ENCODE data around the gene ACOX2. TPM values are rescaled to one million over a fixed set of nuclear protein-coding genes. Genes with fewer than 3 reads are reported as not detected.

The ACOX2 gene
- total and polyA plus RNA-seq, 2 of the 8 experiments (the other 6 are each of a cell fraction or from before 2014, with no cell fraction given), result 3.2 to 9.2 TPM

GRCh38 chr3:58474348-58474911 is 62.6 kb downstream of the ACOX2 start:
- FAIRE-seq (no peak), DNase-seq (ENCODE audit: low read depth in 1 of 2, low spot score in 2 of 2) (no peak)
- Histone ChIP-seq H4K91ac (replicated peaks; ENCODE audit: insufficient read length, low read length) (no peak overlapping the region), H3K14ac (ENCODE audit: insufficient read length) (no peak overlapping the region), H2AFZ (ENCODE audit: low read length) (no peak overlapping the region), H3K4me3 (ENCODE audit: extremely low read depth in 1 of 4, insufficient read depth in 2 of 4, low read depth in 3 of 4, low read length in 4 of 4) (no peak overlapping the region), H4K5ac (ENCODE audit: insufficient read length, low read depth, low read length) (no peak overlapping the region), H2BK120ac (replicated peaks; ENCODE audit: low read depth, low read length) (no peak overlapping the region), H3K36me3 (ENCODE audit: control insufficient read depth in 2 of 4, insufficient read depth in 4 of 4, low read length in 3 of 4) (no peaks in the 10 kb centered on the region), H4K20me1 (replicated peaks in 1 of 2; ENCODE audit: control insufficient read depth in 1 of 2, insufficient read depth in 2 of 2, low read length in 2 of 2) (no peaks in the 10 kb centered on the region), H3K18ac (ENCODE audit: extremely low read depth, low read length) (no peak overlapping the region), H3K9ac (replicated peaks in 1 of 4; ENCODE audit: extremely low read depth in 1 of 4, low read depth in 3 of 4, low read length in 3 of 4) (no peak overlapping the region), H3K9me3 (ENCODE audit: insufficient read depth in 2 of 2, low read depth in 1 of 2, low read length in 1 of 2) (no peaks in the 10 kb centered on the region), H2AK5ac (ENCODE audit: low read depth, low read length) (no peak overlapping the region), H3K4me1 (replicated peaks in 1 of 4; ENCODE audit: control insufficient read depth in 3 of 4, insufficient read depth in 4 of 4, low read length in 3 of 4) (peaks cover 0 to 7% (median 4%) of the 10 kb centered on the region in 4 experiments; a peak in 4 of 7 replicates), H3K79me2 (ENCODE audit: control insufficient read depth in 1 of 2, insufficient read depth in 2 of 2, low read length in 2 of 2) (no peaks in the 10 kb centered on the region), H2BK15ac (ENCODE audit: low read length) (no peak overlapping the region), H2BK5ac (ENCODE audit: low read depth, low read length) (no peak overlapping the region), H3K27ac (ENCODE audit: low read depth, low read length) (no peak overlapping the region), H3K56ac (replicated peaks; ENCODE audit: insufficient read length, low read depth, low read length) (no peak overlapping the region), H3K23me2 (ENCODE audit: low read depth, low read length) (no peaks in the 10 kb centered on the region), H3K27me3 (replicated peaks in 1 of 4; ENCODE audit: control insufficient read depth in 3 of 4, extremely low read depth in 1 of 4, insufficient read depth in 3 of 4, low read length in 3 of 4) (no peaks in the 10 kb centered on the region), H3K23ac (ENCODE audit: insufficient read length) (no peak overlapping the region), H3K4me2 (ENCODE audit: insufficient read depth in 1 of 2, low read depth in 2 of 2, low read length in 2 of 2) (no peak overlapping the region), H3K79me1 (ENCODE audit: low read depth, low read length) (no peaks in the 10 kb centered on the region), H3K4ac (replicated peaks; ENCODE audit: insufficient read length, low read depth, low read length) (no peak overlapping the region), H2BK20ac (ENCODE audit: low read length) (no peak overlapping the region), H4K8ac (ENCODE audit: extremely low read depth, insufficient read depth, low read length) (no peak overlapping the region; the same call in 1 of the 2 replicates), H2BK12ac (ENCODE audit: low read depth, low read length) (no peak overlapping the region)
- 82% methylated on average over 1 of the region's 1 CpG; no CpG with 5 or more reads in 1 of the 2 experiments for WGBS, 2 experiments (ENCODE audit: extremely low coverage in 1 of 2, insufficient coverage in 1 of 2, insufficient read length in 1 of 2, insufficient replicate concordance in 2 of 2, low coverage in 1 of 2, low lambda C conversion rate in 2 of 2, missing lambda C conversion rate in 1 of 2)
- CTCF ChIA-PET (ENCODE audit: partially characterized antibody), result interaction anchor here (0.6 to 2.0 kb wide), 6 partner anchors 8 to 118 kb away, joined by 3 to 7 read pairs (median 4); no protein-coding TSS in a partner anchor
- POLR2A ChIA-PET (ENCODE audit: partially characterized antibody), result interaction anchor here (0.5 to 1.7 kb wide), 2 partner anchors 45 to 85 kb away, joined by 3 read pairs; no protein-coding TSS in a partner anchor
- TF ChIP-seq POLR2AphosphoS5 (IDR thresholded peaks at IDR 0.05; ENCODE audit: low read depth, low read length) (no peak), SP4 (IDR thresholded peaks at IDR 0.05; ENCODE audit: low read length) (no peak), NRF1 (IDR thresholded peaks at IDR 0.05; ENCODE audit: low read depth, low read length) (no peak), GTF2F1 (IDR thresholded peaks at IDR 0.05; ENCODE audit: borderline replicate concordance, low read depth, low read length) (no peak), CHD1 (IDR thresholded peaks at IDR 0.05; ENCODE audit: low read depth, low read length) (no peak), EP300 (IDR thresholded peaks at IDR 0.05; ENCODE audit: borderline replicate concordance in 1 of 2, low read depth in 2 of 2, low read length in 2 of 2) (no peak), SRF (IDR thresholded peaks at IDR 0.05; ENCODE audit: low read depth, low read length) (no peak), BACH1 (IDR thresholded peaks at IDR 0.05; ENCODE audit: low read length) (no peak), TBP (IDR thresholded peaks at IDR 0.05; ENCODE audit: low read depth, low read length) (no peak), PHF8 (conservative IDR thresholded peaks at IDR 0.05; ENCODE audit: low read depth, low read length) (no peak), GABPA (IDR thresholded peaks at IDR 0.05; ENCODE audit: borderline replicate concordance, insufficient read depth, low read length) (no peak), SAP30 (IDR thresholded peaks at IDR 0.05; ENCODE audit: insufficient read depth, insufficient replicate concordance, low read length) (no peak)

All from H1 (cell line).